ENCODE data around the gene STEAP3.

GRCh38 chr2:119292226-119292625, 68.6 kb downstream of the STEAP3 start:
- TF ChIP-seq, protein P1, sequence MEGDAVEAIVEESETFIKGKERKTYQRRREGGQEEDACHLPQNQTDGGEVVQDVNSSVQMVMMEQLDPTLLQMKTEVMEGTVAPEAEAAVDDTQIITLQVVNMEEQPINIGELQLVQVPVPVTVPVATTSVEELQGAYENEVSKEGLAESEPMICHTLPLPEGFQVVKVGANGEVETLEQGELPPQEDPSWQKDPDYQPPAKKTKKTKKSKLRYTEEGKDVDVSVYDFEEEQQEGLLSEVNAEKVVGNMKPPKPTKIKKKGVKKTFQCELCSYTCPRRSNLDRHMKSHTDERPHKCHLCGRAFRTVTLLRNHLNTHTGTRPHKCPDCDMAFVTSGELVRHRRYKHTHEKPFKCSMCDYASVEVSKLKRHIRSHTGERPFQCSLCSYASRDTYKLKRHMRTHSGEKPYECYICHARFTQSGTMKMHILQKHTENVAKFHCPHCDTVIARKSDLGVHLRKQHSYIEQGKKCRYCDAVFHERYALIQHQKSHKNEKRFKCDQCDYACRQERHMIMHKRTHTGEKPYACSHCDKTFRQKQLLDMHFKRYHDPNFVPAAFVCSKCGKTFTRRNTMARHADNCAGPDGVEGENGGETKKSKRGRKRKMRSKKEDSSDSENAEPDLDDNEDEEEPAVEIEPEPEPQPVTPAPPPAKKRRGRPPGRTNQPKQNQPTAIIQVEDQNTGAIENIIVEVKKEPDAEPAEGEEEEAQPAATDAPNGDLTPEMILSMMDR (IDR thresholded peaks at IDR 0.05): no peak
- TF ChIP-seq EZH2 (IDR thresholded peaks at IDR 0.05; ENCODE audit: borderline replicate concordance, insufficient read depth, low read depth, low read length, poor library complexity, severe bottlenecking): no peak

All from B cell (primary cell).